ENCODE data around the gene CREG1. TPM values are rescaled to one million over a fixed set of nuclear protein-coding genes. Genes with fewer than 3 reads are reported as not detected.

CREG1 gene
- total and polyA plus RNA-seq, 2 of the 8 experiments (the other 6 are each of a cell fraction or from before 2014, with no cell fraction given) = 29.8 to 30.1 TPM

GRCh38 chr1:167515893-167516321, 37.7 kb downstream of the CREG1 start:
- no peaks in the 10 kb centered on the region for H3K79me1 ChIP-seq (ENCODE audit: low read depth, low read length)
- no peak overlapping the region for H2AK5ac ChIP-seq (ENCODE audit: low read depth, low read length)
- ChIA-PET CTCF (ENCODE audit: partially characterized antibody) (interaction anchor here (0.8 to 8.3 kb wide), 12 partner anchors 8 to 172 kb away, joined by 3 to 43 read pairs (median 4); no protein-coding TSS in a partner anchor), POLR2A (ENCODE audit: partially characterized antibody) (no interaction called here)
- WGBS, 2 experiments (ENCODE audit: extremely low coverage in 1 of 2, insufficient coverage in 1 of 2, insufficient read length in 1 of 2, insufficient replicate concordance in 2 of 2, low coverage in 1 of 2, low lambda C conversion rate in 2 of 2, missing lambda C conversion rate in 1 of 2) = 80% methylated on average over 4 of the region's 4 CpGs; no CpG with 5 or more reads in 1 of the 2 experiments
- H2BK15ac ChIP-seq (ENCODE audit: low read length) = no peak overlapping the region
- H3K4me1 ChIP-seq (replicated peaks in 1 of 4; ENCODE audit: control insufficient read depth in 3 of 4, insufficient read depth in 4 of 4, low read length in 3 of 4) = peaks cover 0 to 2% (median 0%) of the 10 kb centered on the region in 4 experiments; a peak in 1 of 7 replicates
- no peaks in the 10 kb centered on the region for H3K9me3 ChIP-seq (ENCODE audit: insufficient read depth in 2 of 2, low read depth in 1 of 2, low read length in 1 of 2)
- no peak overlapping the region for H2BK5ac ChIP-seq (ENCODE audit: low read depth, low read length)
- H4K20me1 ChIP-seq (replicated peaks in 1 of 2; ENCODE audit: control insufficient read depth in 1 of 2, insufficient read depth in 2 of 2, low read length in 2 of 2) = no peaks in the 10 kb centered on the region
- H4K5ac ChIP-seq (ENCODE audit: insufficient read length, low read depth, low read length) = no peak overlapping the region
- no peak overlapping the region for H2BK12ac ChIP-seq (ENCODE audit: low read depth, low read length)
- no peak overlapping the region for H3K27ac ChIP-seq (ENCODE audit: low read depth, low read length)
- no peaks in the 10 kb centered on the region for H3K27me3 ChIP-seq (replicated peaks in 1 of 4; ENCODE audit: control insufficient read depth in 3 of 4, extremely low read depth in 1 of 4, insufficient read depth in 3 of 4, low read length in 3 of 4)
- no peaks in the 10 kb centered on the region for H3K36me3 ChIP-seq (ENCODE audit: control insufficient read depth in 2 of 4, insufficient read depth in 4 of 4, low read length in 3 of 4)
- H3K4ac ChIP-seq (replicated peaks; ENCODE audit: insufficient read length, low read depth, low read length) = no peak overlapping the region
- no peak overlapping the region for H3K4me3 ChIP-seq (ENCODE audit: extremely low read depth in 1 of 4, insufficient read depth in 2 of 4, low read depth in 3 of 4, low read length in 4 of 4)
- no peak overlapping the region for H2BK120ac ChIP-seq (replicated peaks; ENCODE audit: low read depth, low read length)
- no peak overlapping the region for H4K8ac ChIP-seq (ENCODE audit: extremely low read depth, insufficient read depth, low read length)
- no peak overlapping the region for H4K91ac ChIP-seq (replicated peaks; ENCODE audit: insufficient read length, low read length)
- DNase-seq (ENCODE audit: low read depth in 1 of 2, low spot score in 2 of 2) (peak in 1 of 2 experiments; percentile 27), FAIRE-seq (no peak)
- peak in 1 of 2 experiments; percentile 75; a peak in 2 of 4 replicates for TF ChIP-seq HDAC2 (IDR thresholded peaks at IDR 0.05; ENCODE audit: borderline replicate concordance in 1 of 2, low read depth in 2 of 2, low read length in 2 of 2)
- peak; percentile 91 for TF ChIP-seq KDM1A (IDR thresholded peaks at IDR 0.05; ENCODE audit: borderline replicate concordance, low read length)
- no peak for TF ChIP-seq FOSL1 (IDR thresholded peaks at IDR 0.05; ENCODE audit: insufficient read depth, low read depth, low read length)
- TF ChIP-seq KDM5A (IDR thresholded peaks at IDR 0.05; ENCODE audit: low read length) = no peak
- TF ChIP-seq USF2 (IDR thresholded peaks at IDR 0.05; ENCODE audit: low read length) = no peak
- TF ChIP-seq SP1 (IDR thresholded peaks at IDR 0.05; ENCODE audit: low read depth, low read length) = no peak
- no peak overlapping the region for H3K23ac ChIP-seq (ENCODE audit: insufficient read length)
- H3K14ac ChIP-seq (ENCODE audit: insufficient read length) = no peak overlapping the region
- no peaks in the 10 kb centered on the region for H3K23me2 ChIP-seq (ENCODE audit: low read depth, low read length)
- H2BK20ac ChIP-seq (ENCODE audit: low read length) = no peak overlapping the region
- H3K56ac ChIP-seq (replicated peaks; ENCODE audit: insufficient read length, low read depth, low read length) = no peak overlapping the region
- no peak overlapping the region for H3K9ac ChIP-seq (replicated peaks in 1 of 4; ENCODE audit: extremely low read depth in 1 of 4, low read depth in 3 of 4, low read length in 3 of 4)
- no peak overlapping the region for H3K4me2 ChIP-seq (ENCODE audit: insufficient read depth in 1 of 2, low read depth in 2 of 2, low read length in 2 of 2)
- no peak overlapping the region for H3K18ac ChIP-seq (ENCODE audit: extremely low read depth, low read length)
- no peaks in the 10 kb centered on the region for H3K79me2 ChIP-seq (ENCODE audit: control insufficient read depth in 1 of 2, insufficient read depth in 2 of 2, low read length in 2 of 2)
- H2AFZ ChIP-seq (ENCODE audit: low read length) = no peak overlapping the region

All from H1 (cell line).